ENCODE results near the gene CD2BP2. TPM values are rescaled to one million over a fixed set of nuclear protein-coding genes. Genes with fewer than 3 reads are reported as not detected.

CD2BP2 gene
- total RNA-seq, 1 donor from 2014 or later, result 15.1 TPM

GRCh38 chr16:30353438-30354129, 1.5 kb downstream of the CD2BP2 start:
- Histone ChIP-seq H3K27ac (peak overlapping the region; percentile 95 to 98), H3K36me3 (peaks cover 32 to 42% of the 10 kb centered on the region in 2 donors), H3K4me1 (peaks cover 10 to 42% of the 10 kb centered on the region in 2 donors), H3K9me3 (no peaks in the 10 kb centered on the region), H3K4me3 (peak overlapping the region in 1 of 2 donors; percentile 72), H3K27me3 (no peaks in the 10 kb centered on the region)
- DNase-seq (ENCODE audit: low spot score in 2 of 2), result no peak
- intact Hi-C loops (cut with DNase I), result no loop called here
- TF ChIP-seq CTCF (IDR thresholded peaks at IDR 0.05), result no peak

GRCh38 chr16:30352488-30353401, 2.4 kb downstream of the CD2BP2 start:
- no peak for DNase-seq (ENCODE audit: low spot score in 2 of 2)
- Histone ChIP-seq H3K9me3 (no peaks in the 10 kb centered on the region), H3K27ac (peak overlapping the region; percentile 95 to 98), H3K36me3 (peaks cover 23 to 34% of the 10 kb centered on the region in 2 donors), H3K4me3 (no peak overlapping the region), H3K4me1 (peaks cover 10 to 42% of the 10 kb centered on the region in 2 donors), H3K27me3 (no peaks in the 10 kb centered on the region)
- no peak for TF ChIP-seq CTCF (IDR thresholded peaks at IDR 0.05)
- intact Hi-C loops (cut with DNase I), result no loop called here

- TF ChIP-seq CTCF (IDR thresholded peaks at IDR 0.05), result no peak
- Histone ChIP-seq H3K27ac (peak overlapping the region; percentile 95 to 98), H3K36me3 (peaks cover 21 to 28% of the 10 kb centered on the region in 2 donors), H3K27me3 (no peaks in the 10 kb centered on the region), H3K4me1 (peaks cover 10 to 42% of the 10 kb centered on the region in 2 donors), H3K9me3 (no peaks in the 10 kb centered on the region), H3K4me3 (no peak overlapping the region)
- intact Hi-C loops (cut with DNase I), result no loop called here
- peak; percentile 45 to 94 for DNase-seq (ENCODE audit: low spot score in 2 of 2)
Measured at GRCh38 chr16:30351586-30352419, 3.3 kb downstream of the CD2BP2 start.

GRCh38 chr16:30351001-30351441, 4.1 kb downstream of the CD2BP2 start:
- Histone ChIP-seq H3K4me1 (peaks cover 10 to 36% of the 10 kb centered on the region in 2 donors), H3K27me3 (no peaks in the 10 kb centered on the region), H3K27ac (peak overlapping the region in 1 of 2 donors; percentile 98), H3K36me3 (peaks cover 21 to 28% of the 10 kb centered on the region in 2 donors), H3K9me3 (no peaks in the 10 kb centered on the region), H3K4me3 (no peak overlapping the region)
- DNase-seq (ENCODE audit: low spot score in 2 of 2), result no peak
- intact Hi-C loops (cut with DNase I), result no loop called here
- no peak for TF ChIP-seq CTCF (IDR thresholded peaks at IDR 0.05)

All from ascending aorta (tissue), 2 donors.